ENCODE data around the gene HDHD5.
"Not testable (repeated sequence)": the region's sequence is repeated elsewhere in the genome, so short reads cannot be mapped to it uniquely, and the experiment has no call there.

HDHD5 gene

DNA sequence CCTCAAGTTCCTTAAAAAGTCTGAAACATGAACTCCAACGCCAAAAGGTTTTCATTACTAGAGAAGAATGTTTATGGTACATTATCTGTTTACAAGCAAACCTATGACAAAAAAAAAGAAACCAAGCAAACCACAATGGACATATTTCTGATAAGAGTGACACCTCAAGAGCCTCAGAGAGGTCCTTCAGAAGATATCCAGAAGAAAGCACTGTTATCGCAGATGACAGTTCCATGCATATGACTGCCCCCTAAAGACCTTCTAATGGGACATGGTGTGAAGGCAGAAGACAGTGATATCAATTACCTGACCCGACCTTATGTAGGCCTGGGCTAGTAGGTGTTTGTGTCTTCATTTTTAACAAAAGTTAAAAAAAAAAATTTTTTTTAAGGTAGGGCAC lies 3.1 kb downstream of the HDHD5 start:
- no peak for DNase-seq

DNA sequence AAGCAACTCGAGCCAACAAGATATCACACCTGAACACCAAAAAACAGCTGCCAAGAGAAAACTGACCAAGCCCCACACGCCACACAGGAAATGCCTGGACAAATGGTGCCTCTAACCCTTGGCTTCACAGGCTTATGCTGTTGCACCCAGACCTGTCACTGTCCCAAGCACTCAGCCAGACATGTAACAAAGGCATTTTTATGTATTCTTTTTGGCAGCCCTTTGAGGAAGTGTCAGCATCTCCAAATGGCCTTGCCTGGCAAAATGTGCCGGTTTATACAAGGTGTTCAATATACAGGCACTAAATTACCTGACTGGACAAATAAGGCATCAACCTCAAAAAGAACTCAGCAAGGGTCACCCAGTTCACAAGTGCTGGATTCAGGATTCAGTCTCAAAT lies 6.1 kb downstream of the HDHD5 start:
- DNase-seq = no peak

- DNase-seq = no peak
Measured at GRCh38 chr22:17152340-17152739, 6.7 kb downstream of the HDHD5 start.

DNA sequence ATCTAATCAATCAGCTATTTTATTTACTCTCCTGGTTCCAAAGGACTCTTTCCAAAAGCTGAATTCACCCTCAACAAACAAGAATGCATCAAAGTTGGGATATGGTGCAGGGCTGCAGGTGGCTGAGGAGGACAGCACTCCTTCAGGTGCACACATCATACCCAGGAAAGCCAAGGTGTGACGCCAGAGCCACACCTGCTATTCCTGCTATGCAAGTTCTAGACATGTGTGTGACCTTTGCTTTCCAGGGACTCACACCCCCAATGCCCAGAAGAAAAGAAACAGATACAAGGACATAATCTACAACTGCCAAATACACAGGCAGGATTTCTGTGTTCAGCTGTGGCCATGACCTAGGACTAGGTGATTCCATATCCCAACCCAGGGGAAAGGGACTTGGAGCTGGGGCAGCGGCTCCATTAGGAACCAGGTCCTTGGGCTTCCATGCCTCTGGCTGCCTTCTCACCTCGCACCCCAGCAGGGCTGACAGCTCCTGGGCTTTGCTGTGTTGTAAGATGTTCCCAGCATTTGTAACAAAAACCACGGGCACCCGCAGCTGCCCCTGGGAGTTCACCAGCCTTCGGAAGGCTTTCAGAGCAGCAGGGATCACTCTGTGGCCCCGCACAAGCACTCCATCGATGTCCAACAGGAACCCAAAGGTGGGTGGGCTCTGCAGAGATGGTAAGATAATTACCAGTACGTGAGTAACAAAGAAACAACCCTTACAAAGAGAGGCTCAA lies 9.8 kb downstream of the HDHD5 start:
- DNase-seq = no peak

DNA sequence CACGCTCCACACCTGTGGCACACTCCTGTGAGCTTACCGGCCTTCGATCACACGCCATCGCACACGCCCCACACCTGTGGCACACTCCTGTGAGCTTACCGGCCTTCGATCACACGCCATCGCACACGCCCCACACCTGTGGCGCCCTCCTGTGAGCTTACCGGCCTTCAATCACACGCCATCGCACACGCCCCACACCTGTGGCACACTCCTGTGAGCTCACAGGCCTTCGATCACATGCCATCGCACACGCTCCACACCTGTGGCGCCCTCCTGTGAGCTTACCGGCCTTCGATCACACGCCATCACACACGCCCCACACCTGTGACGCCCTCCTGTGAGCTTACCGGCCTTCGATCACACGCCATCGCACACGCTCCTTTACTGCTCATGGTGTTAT lies 11.6 kb downstream of the HDHD5 start:
- DNase-seq = not testable (repeated sequence)

GRCh38 chr22:17145021-17145680 lies 13.9 kb downstream of the HDHD5 start:
- DNase-seq = no peak

GRCh38 chr22:17143826-17144225 lies 15.3 kb downstream of the HDHD5 start:
- DNase-seq = no peak

- no peak for DNase-seq
Measured at GRCh38 chr22:17143101-17143500, 16.0 kb downstream of the HDHD5 start.

- no peak for DNase-seq
Measured at GRCh38 chr22:17140826-17141766, 18.0 kb downstream of the HDHD5 start.

- DNase-seq = no peak
Measured at GRCh38 chr22:17140022-17140421, 19.1 kb downstream of the HDHD5 start.

- DNase-seq = no peak
Measured at GRCh38 chr22:17138513-17138912, 20.6 kb downstream of the HDHD5 start.

GRCh38 chr22:17137861-17138425 lies 21.1 kb downstream of the HDHD5 start:
- DNase-seq = no peak

GRCh38 chr22:17137170-17137569 lies 21.9 kb downstream of the HDHD5 start:
- DNase-seq = no peak

GRCh38 chr22:17135153-17135760 lies 23.8 kb downstream of the HDHD5 start:
- no peak for DNase-seq

GRCh38 chr22:17133137-17133536 lies 25.9 kb downstream of the HDHD5 start:
- DNase-seq = no peak

DNA sequence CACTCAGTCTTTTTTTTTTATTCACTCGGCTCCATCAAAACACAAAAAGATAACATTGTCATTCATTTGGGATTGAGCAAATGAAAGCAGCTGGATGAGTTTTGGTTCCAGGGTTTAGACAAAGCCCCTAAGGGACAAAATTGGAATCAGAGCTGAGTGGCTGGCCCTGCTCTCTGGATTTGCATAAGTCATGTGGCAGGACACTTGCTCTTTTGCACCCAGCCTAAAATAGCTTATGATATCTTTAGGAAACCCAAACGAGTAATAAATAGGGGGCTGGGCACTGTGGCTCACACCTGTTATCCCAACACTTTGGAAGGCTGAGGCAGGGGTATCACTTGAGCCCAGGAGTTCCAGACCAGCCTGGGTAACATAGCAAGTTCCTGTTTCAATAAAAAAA lies 27.0 kb downstream of the HDHD5 start:
- no peak for DNase-seq

DNA sequence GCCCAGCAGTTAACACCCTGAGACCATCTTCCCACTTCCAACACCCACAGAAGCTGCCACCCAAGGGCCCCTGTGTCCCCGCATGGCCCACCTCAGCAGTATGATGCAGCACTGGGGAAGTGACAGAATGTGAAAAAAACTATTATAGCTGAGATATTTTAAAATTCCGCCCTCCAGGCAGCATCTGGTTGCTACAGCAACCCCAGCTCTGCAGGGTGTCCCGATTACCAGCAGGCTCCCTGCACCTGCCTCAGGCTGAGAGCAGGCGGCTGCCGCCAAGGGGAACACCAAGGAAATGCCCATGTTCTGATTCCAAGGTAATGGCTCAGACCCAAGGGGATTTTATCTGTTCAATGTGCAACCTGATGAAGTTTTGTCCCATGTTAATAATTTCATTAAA lies 27.4 kb downstream of the HDHD5 start:
- no peak for DNase-seq

DNA sequence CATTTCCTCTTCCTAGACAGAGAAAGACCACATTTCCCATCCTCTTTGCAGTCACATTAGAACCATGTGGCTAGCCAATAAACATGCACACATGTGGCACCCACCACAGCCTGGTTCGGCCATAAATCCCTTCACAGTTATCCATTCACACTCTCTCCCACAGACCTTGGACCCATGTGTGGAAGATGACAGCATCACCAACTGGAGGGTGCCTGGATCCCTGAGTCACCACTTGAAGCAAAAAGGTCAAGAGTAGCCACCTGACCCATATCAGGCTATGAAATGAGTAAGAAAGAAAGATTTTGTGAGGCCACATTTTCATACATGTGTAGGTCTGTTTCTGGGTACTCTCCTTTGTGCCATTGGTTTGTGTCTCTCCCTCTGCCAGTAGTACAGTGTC lies 28.9 kb downstream of the HDHD5 start:
- no peak for DNase-seq

- DNase-seq = no peak
Measured at GRCh38 chr22:17121233-17122195, 37.6 kb downstream of the HDHD5 start, which contains the start of gene TMEM121B. TMEM121B (minus strand) TSS chr22:17121360; CDS start chr22:17121127, 233 bp downstream.

DNA sequence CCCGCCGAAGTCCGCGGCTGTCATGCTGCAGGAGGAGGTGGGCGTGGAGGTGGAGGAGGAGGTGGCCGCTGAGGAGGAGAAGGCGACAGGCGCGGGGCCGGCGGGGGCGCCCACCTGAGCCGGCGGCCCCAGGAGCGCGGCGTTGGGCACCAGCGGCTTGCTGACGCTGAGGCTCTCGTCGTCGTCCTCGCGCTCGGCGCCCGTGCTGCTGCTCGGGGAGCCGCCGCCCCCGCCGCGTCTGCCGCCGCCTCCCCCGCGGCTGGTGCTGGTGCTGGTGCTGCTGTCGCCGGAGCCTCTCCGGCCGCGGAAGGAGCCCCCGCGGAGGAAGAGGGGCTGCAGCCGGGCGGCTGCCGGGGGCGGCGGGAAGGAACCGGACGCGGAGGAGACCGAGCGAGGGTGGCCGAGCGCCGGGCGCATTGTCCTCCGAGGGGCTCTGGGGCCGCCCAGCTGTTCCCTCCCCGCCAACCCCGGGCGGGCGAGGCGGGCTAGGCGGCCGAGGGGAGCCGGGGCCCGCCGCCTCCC lies 38.3 kb downstream of the HDHD5 start:
- peak; percentile 39 for DNase-seq

DNA sequence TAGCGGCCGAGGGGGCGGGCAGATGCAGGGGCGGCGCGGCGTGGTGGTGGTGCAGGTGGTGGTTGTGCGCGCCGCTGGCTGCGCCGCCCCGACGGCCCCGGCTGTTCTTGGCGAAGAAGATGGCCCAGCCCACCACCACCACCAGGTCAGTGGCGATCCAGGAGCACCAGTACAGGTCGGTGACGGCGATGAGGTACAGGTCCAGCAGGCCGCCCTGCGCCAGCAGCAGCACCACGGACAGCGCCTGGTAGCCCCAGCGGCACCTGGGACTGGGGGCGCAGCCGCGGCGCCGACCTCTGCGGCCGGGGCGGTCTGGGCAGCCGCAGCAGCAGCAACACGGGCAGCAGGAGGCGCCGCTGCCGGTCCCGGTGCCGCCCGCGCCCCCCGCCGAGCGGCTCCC lies 38.8 kb downstream of the HDHD5 start:
- peak; percentile 64 for DNase-seq
